HG03103 (cell line): Measurements from ENCODE around the gene RYR2.

Source experiments
- ATAC-seq: cut with Tn5 transposase; IDR thresholded peaks from one replicate; pipeline ENCODE4 v1.9.1; 2021; ENCODE audit warnings: low read depth; ENCODE audit not compliant: unreplicated experiment

The RYR2 gene

GRCh38 chr1:237868817-237869600, 827.0 kb downstream of the RYR2 start:
- no peak for ATAC-seq

DNA sequence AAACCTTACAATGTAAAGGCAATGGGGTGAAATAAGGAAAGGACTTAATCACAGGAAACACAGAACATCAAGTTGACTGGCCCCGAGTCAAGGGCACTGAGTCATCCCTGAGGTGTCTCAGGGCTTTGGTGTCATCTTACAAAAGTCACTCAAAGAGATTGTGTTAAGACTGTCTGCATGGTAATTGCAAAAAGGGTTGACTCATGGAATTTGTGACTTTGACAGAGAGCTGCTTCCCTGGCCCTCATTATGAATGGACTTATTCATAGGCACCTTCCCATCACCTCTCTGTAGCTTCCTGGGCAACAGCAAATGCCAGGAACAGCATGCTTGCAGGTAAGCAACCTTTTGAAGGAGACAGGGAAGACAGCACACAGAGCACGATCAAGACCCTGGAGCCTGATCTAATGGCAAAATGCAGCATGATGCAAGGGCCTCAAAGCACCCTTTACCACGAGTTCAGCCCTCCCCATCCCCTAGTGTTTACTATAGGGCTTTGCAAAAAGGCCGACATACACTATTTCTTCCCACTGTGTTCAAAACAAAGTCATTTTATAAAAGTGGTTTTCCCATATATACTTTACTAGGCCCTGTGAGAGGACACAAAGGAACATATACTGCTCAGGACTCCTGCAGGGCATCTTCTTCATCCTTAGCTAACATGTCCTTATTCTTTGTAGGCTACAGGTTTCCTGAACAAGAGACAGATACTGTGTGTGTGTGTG, 831.7 kb downstream of the RYR2 start:
- no peak for ATAC-seq

GRCh38 chr1:237875291-237875690, 833.3 kb downstream of the RYR2 start:
- no peak for ATAC-seq

DNA sequence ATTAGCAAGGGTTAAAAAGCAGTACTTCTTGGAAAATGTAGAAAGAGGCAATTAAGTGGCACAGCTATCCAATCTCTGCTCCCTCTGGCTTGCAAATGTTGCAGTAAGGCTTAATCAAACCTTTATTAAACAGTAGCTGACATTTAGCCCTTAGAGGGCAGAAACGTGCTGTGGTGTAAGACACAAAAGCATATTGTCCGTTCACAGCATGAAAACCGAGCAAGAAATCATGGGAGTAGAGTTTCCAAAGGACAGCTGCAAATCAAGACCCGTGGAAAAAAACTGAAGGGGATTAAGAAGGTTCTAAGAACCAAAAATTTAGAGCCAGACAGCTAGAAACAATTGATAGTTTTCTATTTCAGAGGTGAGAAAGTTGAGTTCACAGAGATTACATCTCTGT, 835.6 kb downstream of the RYR2 start:
- no peak for ATAC-seq

DNA sequence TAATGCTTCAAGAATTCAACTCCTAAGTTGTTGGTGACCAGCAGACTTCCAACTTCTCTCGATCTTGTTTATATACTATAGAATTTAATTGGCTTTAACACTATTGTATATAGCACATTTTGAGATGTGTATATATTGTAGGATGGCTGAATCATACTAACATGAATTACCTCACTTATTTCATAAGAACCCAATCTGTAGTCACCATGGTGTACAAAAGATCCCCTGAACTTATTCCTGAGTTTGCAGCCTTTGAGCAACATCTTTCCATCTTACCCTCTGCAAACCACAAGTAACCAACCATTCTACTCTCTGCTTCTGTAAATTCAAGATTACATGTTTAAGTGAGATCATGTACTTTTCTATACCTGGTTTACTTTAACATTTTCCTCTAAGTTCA, 836.4 kb downstream of the RYR2 start:
- ATAC-seq: no peak

DNA sequence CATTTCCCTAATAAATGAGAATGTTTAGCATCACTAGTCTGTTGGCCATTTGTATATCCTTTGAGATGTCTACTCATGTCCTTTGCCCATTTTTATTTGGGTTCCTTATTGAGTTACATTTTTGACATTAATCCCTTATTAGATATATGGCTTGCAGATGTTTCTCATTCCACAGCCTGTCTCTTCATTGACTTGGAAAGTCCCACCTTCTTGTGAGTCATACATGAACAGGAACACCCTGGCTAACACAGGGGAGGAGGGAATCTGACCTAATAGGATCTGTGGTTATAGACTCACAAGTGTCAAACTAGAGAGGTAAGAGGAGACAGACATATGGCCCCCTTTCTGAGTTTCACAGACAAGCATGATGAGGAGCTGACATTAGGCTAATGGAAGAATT, 837.2 kb downstream of the RYR2 start:
- no peak for ATAC-seq
